H1 (cell line): Measurements from ENCODE around the gene PPIL3. TPM values are rescaled to one million over a fixed set of nuclear protein-coding genes. Genes with fewer than 3 reads are reported as not detected.

Source experiments
- CTCF ChIA-PET: fragments of 300-600 bp; sonication (Branson Sonifier 250); formaldehyde crosslinking; loops from one replicate; lab custom pipeline; 2021; ENCODE audit not compliant: partially characterized antibody; lab: Charles Lee
- POLR2A ChIA-PET: fragments of 300-600 bp; sonication (Branson Sonifier 250); formaldehyde crosslinking; loops from one replicate; lab custom pipeline; 2021; ENCODE audit warnings: inconsistent platforms; ENCODE audit not compliant: partially characterized antibody; lab: Charles Lee
- DNase-seq, 2 experiments: peaks; one replicate each; pipeline versions ENCODE4 v3.0.0 to v3.0.0-alpha.2; 2010 to 2022; ENCODE audit warnings: low spot score in 2 of 2, low read depth in 1 of 2, mixed read lengths in 1 of 2
- FAIRE-seq: peaks from 2 replicates; lab custom pipeline; 2011; peaks lifted over from hg19 to GRCh38; lab: Jason Lieb, UNC
- H2AFZ ChIP-seq: 2 replicates; pipeline ENCODE4 v1.8.1; 2012; ENCODE audit warnings: low read length, inconsistent platforms
- H2AK5ac ChIP-seq: 2 replicates; pipeline ENCODE4 v1.6.1; 2013; ENCODE audit warnings: low read depth, low read length
- H2BK120ac ChIP-seq: replicated peaks from 2 replicates; pipeline ENCODE3; 2013; ENCODE audit warnings: low read depth, low read length, inconsistent platforms
- H2BK12ac ChIP-seq: 2 replicates; pipeline ENCODE4 v1.6.1; 2013; ENCODE audit warnings: low read depth, low read length
- H2BK15ac ChIP-seq: 2 replicates; pipeline ENCODE4 v1.6.1; 2013; ENCODE audit warnings: low read length
- H2BK20ac ChIP-seq: 2 replicates; pipeline ENCODE4 v1.6.1; 2013; ENCODE audit warnings: low read length
- H2BK5ac ChIP-seq: 2 replicates; pipeline ENCODE4 v1.6.1; 2013; ENCODE audit warnings: low read depth, low read length
- H3K14ac ChIP-seq: 2 replicates; pipeline ENCODE4 v1.6.1; 2013; ENCODE audit warnings: inconsistent platforms; ENCODE audit not compliant: insufficient read length
- H3K18ac ChIP-seq: 2 replicates; pipeline ENCODE4 v1.6.1; 2013; ENCODE audit warnings: low read length; ENCODE audit errors: extremely low read depth
- H3K23ac ChIP-seq: 2 replicates; pipeline ENCODE4 v1.6.1; 2013; ENCODE audit warnings: inconsistent platforms; ENCODE audit not compliant: insufficient read length
- H3K23me2 ChIP-seq: 2 replicates; pipeline ENCODE4 v1.6.1; 2013; ENCODE audit warnings: low read depth, low read length
- H3K27ac ChIP-seq: 2 replicates; pipeline ENCODE4 v1.6.1; 2011; ENCODE audit warnings: low read depth, low read length, inconsistent platforms
- H3K27me3 ChIP-seq, 4 experiments: replicated peaks in 1 of 4; 1 replicate in 1 of 4; 2 replicates in 3 of 4; pipeline versions ENCODE4 v1.6.1 to v1.8.1; 2011 to 2013; ENCODE audit warnings: low read length in 3 of 4, mild to moderate bottlenecking in 3 of 4, inconsistent platforms in 2 of 4, mixed read lengths in 2 of 4, moderate library complexity in 1 of 4; ENCODE audit not compliant: control insufficient read depth in 3 of 4, insufficient read depth in 3 of 4; ENCODE audit errors: extremely low read depth in 1 of 4
- H3K36me3 ChIP-seq, 4 experiments: 2 replicates each; pipeline versions ENCODE4 v1.6.1 to v1.8.1; 2011 to 2013; ENCODE audit warnings: mild to moderate bottlenecking in 4 of 4, low read length in 3 of 4, moderate library complexity in 2 of 4, control low read depth in 1 of 4, inconsistent platforms in 1 of 4; ENCODE audit not compliant: insufficient read depth in 4 of 4, control insufficient read depth in 2 of 4
- H3K4ac ChIP-seq: replicated peaks from 2 replicates; pipeline ENCODE3; 2013; ENCODE audit warnings: low read length, low read depth, mixed read lengths, inconsistent platforms; ENCODE audit not compliant: insufficient read length
- H3K4me1 ChIP-seq, 4 experiments: replicated peaks in 1 of 4; 1 replicate in 1 of 4; 2 replicates in 3 of 4; pipeline versions ENCODE4 v1.6.1 to v1.8.1; 2011 to 2013; ENCODE audit warnings: low read length in 3 of 4, inconsistent platforms in 2 of 4, mixed read lengths in 1 of 4; ENCODE audit not compliant: insufficient read depth in 4 of 4, control insufficient read depth in 3 of 4
- H3K4me2 ChIP-seq, 2 experiments: 2 replicates each; pipeline versions ENCODE4 v1.6.1 to v1.8.1; 2011 to 2013; ENCODE audit warnings: low read depth in 2 of 2, low read length in 2 of 2, control low read depth in 1 of 2, inconsistent platforms in 1 of 2, mild to moderate bottlenecking in 1 of 2; ENCODE audit not compliant: insufficient read depth in 1 of 2
- H3K4me3 ChIP-seq, 4 experiments: fragments of 200-600, 300-600 bp in 1 of 4; sonication (generic), shearing (Covaris generic), sonication (Bioruptor Twin) in 1 of 4; 2 replicates each; pipeline versions ENCODE4 v1.5.1 to v1.8.1; 2011 to 2016; ENCODE audit warnings: low read length in 4 of 4, low read depth in 3 of 4, control low read depth in 2 of 4, inconsistent platforms in 2 of 4, mild to moderate bottlenecking in 2 of 4, mixed read lengths in 1 of 4, moderate library complexity in 1 of 4; ENCODE audit not compliant: insufficient read depth in 2 of 4; ENCODE audit errors: extremely low read depth in 1 of 4
- H3K56ac ChIP-seq: replicated peaks from 2 replicates; pipeline ENCODE3; 2013; ENCODE audit warnings: low read depth, mild to moderate bottlenecking, mixed read lengths, low read length, inconsistent platforms; ENCODE audit not compliant: insufficient read length
- H3K79me1 ChIP-seq: 2 replicates; pipeline ENCODE4 v1.6.1; 2013; ENCODE audit warnings: low read depth, low read length, control low read depth
- H3K79me2 ChIP-seq, 2 experiments: 2 replicates each; pipeline versions ENCODE4 v1.6.1 to v1.8.1; 2012 to 2013; ENCODE audit warnings: low read length in 2 of 2, mild to moderate bottlenecking in 2 of 2, inconsistent platforms in 1 of 2; ENCODE audit not compliant: insufficient read depth in 2 of 2, control insufficient read depth in 1 of 2
- H3K9ac ChIP-seq, 4 experiments: replicated peaks in 1 of 4; 1 replicate in 1 of 4; 2 replicates in 3 of 4; pipeline versions ENCODE4 v1.6.1 to v1.8.1; 2011 to 2013; ENCODE audit warnings: low read depth in 3 of 4, low read length in 3 of 4, control low read depth in 2 of 4, mild to moderate bottlenecking in 2 of 4, moderate library complexity in 2 of 4, inconsistent platforms in 1 of 4; ENCODE audit errors: extremely low read depth in 1 of 4
- H3K9me3 ChIP-seq, 2 experiments: 2 replicates each; pipeline versions ENCODE4 v1.6.1 to v1.8.1; 2012 to 2013; ENCODE audit warnings: mild to moderate bottlenecking in 2 of 2, moderate library complexity in 2 of 2, control low read depth in 1 of 2, inconsistent platforms in 1 of 2, low read depth in 1 of 2, low read length in 1 of 2, mixed read lengths in 1 of 2; ENCODE audit not compliant: insufficient read depth in 2 of 2
- H4K20me1 ChIP-seq, 2 experiments: replicated peaks in 1 of 2; 2 replicates each; pipeline versions ENCODE3 to v1.8.1; 2011 to 2013; ENCODE audit warnings: inconsistent platforms in 2 of 2, low read length in 2 of 2, mild to moderate bottlenecking in 1 of 2; ENCODE audit not compliant: insufficient read depth in 2 of 2, control insufficient read depth in 1 of 2
- H4K5ac ChIP-seq: 2 replicates; pipeline ENCODE4 v1.6.1; 2013; ENCODE audit warnings: low read length, low read depth, mixed read lengths, inconsistent platforms; ENCODE audit not compliant: insufficient read length
- H4K8ac ChIP-seq: 2 replicates; pipeline ENCODE4 v1.8.0; 2013; ENCODE audit warnings: mild to moderate bottlenecking, moderate library complexity, low read length, inconsistent platforms; ENCODE audit not compliant: insufficient read depth; ENCODE audit errors: extremely low read depth
- H4K91ac ChIP-seq: replicated peaks from 2 replicates; pipeline ENCODE3; 2013; ENCODE audit warnings: low read length, mixed read lengths, inconsistent platforms; ENCODE audit not compliant: insufficient read length
- KDM1A ChIP-seq: fragments of 200-600, 300-600 bp; sonication (generic); IDR thresholded peaks from 2 replicates; pipeline ENCODE4 v1.7.1; 2016; ENCODE audit warnings: mild to moderate bottlenecking, low read length, borderline replicate concordance
- KDM5A ChIP-seq: fragments of 200-600 bp; IDR thresholded peaks from 2 replicates; pipeline ENCODE4 v1.7.1; 2012; ENCODE audit warnings: mild to moderate bottlenecking, low read length, inconsistent platforms, mixed read lengths
- NANOG ChIP-seq: IDR thresholded peaks from 2 replicates; pipeline ENCODE4 v1.6.1; 2011; ENCODE audit warnings: low read length, low read depth, mild to moderate bottlenecking, inconsistent platforms; ENCODE audit not compliant: insufficient read depth, poor library complexity, severe bottlenecking
- RBBP5 ChIP-seq: IDR thresholded peaks from 2 replicates; pipeline ENCODE4 v1.7.1; 2012; ENCODE audit warnings: low read depth, mild to moderate bottlenecking, inconsistent platforms, low read length, moderate library complexity, borderline replicate concordance
- SAP30 ChIP-seq: fragments of 300-600 bp; sonication (generic); IDR thresholded peaks from 2 replicates; pipeline ENCODE4 v1.7.1; 2012; ENCODE audit warnings: low read length, moderate library complexity, mild to moderate bottlenecking, inconsistent platforms; ENCODE audit not compliant: insufficient read depth, insufficient replicate concordance
- SP4 ChIP-seq: IDR thresholded peaks from 2 replicates; pipeline ENCODE4 v1.6.1; 2012; ENCODE audit warnings: low read length, inconsistent platforms
- SRF ChIP-seq: IDR thresholded peaks from 2 replicates; pipeline ENCODE4 v1.6.1; 2011; ENCODE audit warnings: mild to moderate bottlenecking, low read depth, low read length, moderate library complexity
- polyA plus RNA-seq, 7 experiments: library from polyadenylated mRNA; depleted of rRNA in 3 of 7; stranded (reverse) in 5 of 7; unstranded in 2 of 7; fragments of >200 nt in 5 of 7; fragments of 200-250 nt in 2 of 7; gene quantifications; 1 replicate in 5 of 7; 2 replicates in 1 of 7; 4 replicates in 1 of 7; pipeline versions ENCODE4 v1.2.1 to v1.2.3, GENCODE V29; 2011 to 2013; ENCODE audit warnings: missing spikeins in 2 of 7, mixed read lengths in 2 of 7
- total RNA-seq: library from RNA; stranded (reverse); fragmentation: NEBNext Ultra II Directional; extraction: Animal tissue kit (Norgen Biotek cat#: 25700); gene quantifications from 2 replicates; pipeline ENCODE4 v1.2.1, GENCODE V29; 2021
- TF ChIP-seq, protein P1 (sequence below), 3 experiments: IDR thresholded peaks; 1 replicate in 2 of 3; 2 replicates in 1 of 3; pipeline versions ENCODE4 v1.5.1 to v1.6.1; 2011; ENCODE audit warnings: low read length in 3 of 3, mild to moderate bottlenecking in 3 of 3, inconsistent platforms in 2 of 3, low read depth in 1 of 3, moderate library complexity in 1 of 3; ENCODE audit not compliant: insufficient read depth in 1 of 3; ENCODE audit errors: control extremely low read depth in 1 of 3
- TF ChIP-seq, protein P2 (sequence below): IDR thresholded peaks from 2 replicates; pipeline ENCODE4 v1.6.1; 2012; ENCODE audit warnings: low read length, inconsistent platforms

The PPIL3 gene
- total and polyA plus RNA-seq, 2 of the 8 experiments (the other 6 are each of a cell fraction or from before 2014, with no cell fraction given), result 30.4 to 48.7 TPM

DNA sequence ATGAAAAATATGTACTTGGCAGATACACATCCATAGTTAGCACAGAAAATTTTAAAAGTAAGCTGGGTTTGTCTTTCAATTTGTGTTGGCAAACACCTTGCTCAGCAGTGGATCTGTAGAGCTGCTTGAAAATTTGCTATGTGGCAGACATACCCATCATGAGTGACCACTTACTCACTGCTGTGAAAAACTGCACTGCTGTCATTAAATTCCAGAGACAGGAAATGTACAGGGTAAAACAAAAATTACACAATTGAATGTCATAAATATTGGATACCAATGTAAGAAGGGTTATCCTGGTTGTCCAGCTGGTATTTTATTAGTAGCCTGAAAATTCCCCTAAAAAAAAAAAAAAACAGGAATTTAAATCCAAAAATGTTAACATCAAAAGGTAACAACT is 24.8 kb upstream of the PPIL3 start:
- H3K14ac ChIP-seq, result no peak overlapping the region
- H3K27me3 ChIP-seq, result no peaks in the 10 kb centered on the region
- no peaks in the 10 kb centered on the region for H3K23me2 ChIP-seq
- ChIA-PET CTCF (interaction anchor here (0.9 to 2.3 kb wide), 3 partner anchors 10 to 17 kb away, joined by 3 to 6 read pairs (median 3); no protein-coding TSS in a partner anchor), POLR2A (interaction anchor here (0.9 to 1.8 kb wide), 2 partner anchors 8 to 11 kb away, joined by 3 read pairs; no protein-coding TSS in a partner anchor)
- no peaks in the 10 kb centered on the region for H3K79me1 ChIP-seq
- no peak for DNase-seq
- H2BK20ac ChIP-seq, result no peak overlapping the region
- no peak overlapping the region for H3K4me3 ChIP-seq
- H3K36me3 ChIP-seq, result peaks cover 6 to 67% (median 38%) of the 10 kb centered on the region in 4 experiments; a peak in 7 of 8 replicates
- no peak overlapping the region for H2BK120ac ChIP-seq
- no peak overlapping the region for H3K27ac ChIP-seq
- no peak overlapping the region for H3K4ac ChIP-seq
- no peak overlapping the region for H2BK5ac ChIP-seq
- no peak overlapping the region for H4K8ac ChIP-seq
- H3K23ac ChIP-seq, result no peak overlapping the region
- H3K4me2 ChIP-seq, result no peak overlapping the region
- H4K5ac ChIP-seq, result no peak overlapping the region
- no peak overlapping the region for H2BK15ac ChIP-seq
- no peak overlapping the region for H2BK12ac ChIP-seq
- no peaks in the 10 kb centered on the region for H4K20me1 ChIP-seq
- no peak overlapping the region for H3K18ac ChIP-seq
- no peak overlapping the region for H4K91ac ChIP-seq
- FAIRE-seq, result no peak
- no peak overlapping the region for H3K56ac ChIP-seq
- no peak overlapping the region for H3K9ac ChIP-seq
- no peak overlapping the region for H2AK5ac ChIP-seq
- no peaks in the 10 kb centered on the region for H3K4me1 ChIP-seq
- H3K9me3 ChIP-seq, result no peaks in the 10 kb centered on the region
- H2AFZ ChIP-seq, result no peak overlapping the region
- H3K79me2 ChIP-seq, result no peaks in the 10 kb centered on the region
- TF ChIP-seq RBBP5, result no peak
- no peak for TF ChIP-seq KDM5A
- no peak for TF ChIP-seq KDM1A
- TF ChIP-seq, protein P1, sequence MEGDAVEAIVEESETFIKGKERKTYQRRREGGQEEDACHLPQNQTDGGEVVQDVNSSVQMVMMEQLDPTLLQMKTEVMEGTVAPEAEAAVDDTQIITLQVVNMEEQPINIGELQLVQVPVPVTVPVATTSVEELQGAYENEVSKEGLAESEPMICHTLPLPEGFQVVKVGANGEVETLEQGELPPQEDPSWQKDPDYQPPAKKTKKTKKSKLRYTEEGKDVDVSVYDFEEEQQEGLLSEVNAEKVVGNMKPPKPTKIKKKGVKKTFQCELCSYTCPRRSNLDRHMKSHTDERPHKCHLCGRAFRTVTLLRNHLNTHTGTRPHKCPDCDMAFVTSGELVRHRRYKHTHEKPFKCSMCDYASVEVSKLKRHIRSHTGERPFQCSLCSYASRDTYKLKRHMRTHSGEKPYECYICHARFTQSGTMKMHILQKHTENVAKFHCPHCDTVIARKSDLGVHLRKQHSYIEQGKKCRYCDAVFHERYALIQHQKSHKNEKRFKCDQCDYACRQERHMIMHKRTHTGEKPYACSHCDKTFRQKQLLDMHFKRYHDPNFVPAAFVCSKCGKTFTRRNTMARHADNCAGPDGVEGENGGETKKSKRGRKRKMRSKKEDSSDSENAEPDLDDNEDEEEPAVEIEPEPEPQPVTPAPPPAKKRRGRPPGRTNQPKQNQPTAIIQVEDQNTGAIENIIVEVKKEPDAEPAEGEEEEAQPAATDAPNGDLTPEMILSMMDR (IDR thresholded peaks at IDR 0.05; ENCODE audit: control extremely low read depth in 1 of 3, insufficient read depth in 1 of 3, low read depth in 1 of 3, low read length in 3 of 3), result no peak
- TF ChIP-seq SRF, result no peak
- no peak for TF ChIP-seq SAP30
- no peak for TF ChIP-seq NANOG
- TF ChIP-seq, protein P2, sequence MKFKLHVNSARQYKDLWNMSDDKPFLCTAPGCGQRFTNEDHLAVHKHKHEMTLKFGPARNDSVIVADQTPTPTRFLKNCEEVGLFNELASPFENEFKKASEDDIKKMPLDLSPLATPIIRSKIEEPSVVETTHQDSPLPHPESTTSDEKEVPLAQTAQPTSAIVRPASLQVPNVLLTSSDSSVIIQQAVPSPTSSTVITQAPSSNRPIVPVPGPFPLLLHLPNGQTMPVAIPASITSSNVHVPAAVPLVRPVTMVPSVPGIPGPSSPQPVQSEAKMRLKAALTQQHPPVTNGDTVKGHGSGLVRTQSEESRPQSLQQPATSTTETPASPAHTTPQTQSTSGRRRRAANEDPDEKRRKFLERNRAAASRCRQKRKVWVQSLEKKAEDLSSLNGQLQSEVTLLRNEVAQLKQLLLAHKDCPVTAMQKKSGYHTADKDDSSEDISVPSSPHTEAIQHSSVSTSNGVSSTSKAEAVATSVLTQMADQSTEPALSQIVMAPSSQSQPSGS, result no peak
- no peak for TF ChIP-seq SP4
